Breast epithelium (tissue), 4 donors: ENCODE measurements around the gene SCAF11. TPM values are rescaled to one million over a fixed set of nuclear protein-coding genes. Genes with fewer than 3 reads are reported as not detected.

Source experiments
- DNase-seq, 2 donors: peaks; one replicate each; pipeline ENCODE4 v3.0.0-alpha.2; 2019; ENCODE audit warnings: low spot score in 2 of 2
- H3K27ac ChIP-seq, 2 donors: fragments of 200-600 bp; sonication (generic) in 1 of 2; one replicate each; pipeline ENCODE4 v1.5.1; 2016 to 2019; ENCODE audit warnings: mild to moderate bottlenecking in 1 of 2
- H3K27me3 ChIP-seq, 2 donors: fragments of 200-600 bp; sonication (generic) in 1 of 2; one replicate each; pipeline versions ENCODE4 v1.5.1 to v1.6.0; 2017 to 2019; ENCODE audit warnings: control low read depth in 1 of 2, mild to moderate bottlenecking in 1 of 2
- H3K36me3 ChIP-seq: fragments of 200-600 bp; one replicate; pipeline ENCODE4 v1.5.1; 2019
- H3K4me1 ChIP-seq, 2 donors: fragments of 200-600 bp; sonication (generic); one replicate each; pipeline ENCODE4 v1.5.1; 2016 to 2019; ENCODE audit warnings: control low read depth in 1 of 2
- H3K4me3 ChIP-seq, 3 donors: fragments of 200-600 bp; sonication (generic); 1 replicate in 2 of 3; 2 replicates in 1 of 3; pipeline ENCODE4 v1.5.1; 2016 to 2019; ENCODE audit warnings: mild to moderate bottlenecking in 3 of 3, moderate library complexity in 2 of 3
- H3K9me3 ChIP-seq, 2 donors: fragments of 200-600 bp; sonication (generic) in 1 of 2; one replicate each; pipeline ENCODE4 v1.5.1; 2016 to 2019; ENCODE audit warnings: control low read depth in 1 of 2
- POLR2A ChIP-seq: fragments of 450-650 bp; IDR thresholded peaks from one replicate; pipeline ENCODE4 v1.6.1; 2016; ENCODE audit warnings: antibody characterized with exemption, mild to moderate bottlenecking, moderate library complexity
- POLR2AphosphoS5 ChIP-seq, 3 donors: sonication (generic); formaldehyde crosslinking; IDR thresholded peaks; one replicate each; pipeline ENCODE4 v1.6.1; 2017; ENCODE audit warnings: antibody characterized with exemption in 3 of 3
- intact Hi-C: fragments of 100-400 bp; cut with DNase I; formaldehyde crosslinking; loops from one replicate; pipeline ENCODE4 v1.15.1; 2023; ENCODE audit warnings: low total_unique reads
- total RNA-seq, 3 donors: library from RNA; depleted of rRNA; stranded (reverse); fragments of >200 nt; gene quantifications; one replicate each; pipeline ENCODE4 v1.1.0, GENCODE V29; 2016
- TF ChIP-seq, protein P1 (sequence below), 3 donors: fragments of 450-650 bp; IDR thresholded peaks; one replicate each; pipeline ENCODE4 v1.5.1; 2016 to 2017; ENCODE audit warnings: antibody characterized with exemption in 3 of 3, mild to moderate bottlenecking in 3 of 3, moderate library complexity in 3 of 3

Gene SCAF11
- total RNA-seq, 3 donors from 2014 or later: 141 to 195 (median 177) TPM

DNA sequence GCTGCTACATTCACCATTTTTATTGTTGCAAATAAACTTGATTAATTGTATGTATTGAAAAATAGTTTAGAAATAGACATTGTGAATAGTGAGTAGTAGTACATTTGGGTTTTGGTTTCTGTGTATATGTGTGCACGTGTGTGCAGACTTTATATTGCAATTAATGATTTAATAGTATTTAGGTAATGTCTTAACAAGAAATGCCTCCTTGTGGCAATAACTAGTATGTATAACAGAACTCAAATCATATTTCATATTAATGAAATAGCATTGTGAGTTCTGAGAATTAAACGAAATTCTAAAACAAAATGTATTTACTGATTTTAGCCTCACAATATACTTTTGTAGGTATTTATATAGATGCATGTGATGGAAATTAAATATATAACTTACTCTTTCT is 100.1 kb downstream of the SCAF11 start:
- DNase-seq: no peak
- Histone ChIP-seq H3K9me3 (no peaks in the 10 kb centered on the region), H3K27me3 (no peaks in the 10 kb centered on the region), H3K4me3 (no peak overlapping the region), H3K4me1 (no peaks in the 10 kb centered on the region), H3K36me3 (no peaks in the 10 kb centered on the region), H3K27ac (no peak overlapping the region)
- intact Hi-C loops: loop anchor here (5.0 kb wide), 1 partner anchor 58 kb away; no protein-coding TSS in a partner anchor
- no peak for TF ChIP-seq POLR2AphosphoS5 (IDR thresholded peaks at IDR 0.05)
- TF ChIP-seq POLR2A: no peak
- TF ChIP-seq, protein P1, sequence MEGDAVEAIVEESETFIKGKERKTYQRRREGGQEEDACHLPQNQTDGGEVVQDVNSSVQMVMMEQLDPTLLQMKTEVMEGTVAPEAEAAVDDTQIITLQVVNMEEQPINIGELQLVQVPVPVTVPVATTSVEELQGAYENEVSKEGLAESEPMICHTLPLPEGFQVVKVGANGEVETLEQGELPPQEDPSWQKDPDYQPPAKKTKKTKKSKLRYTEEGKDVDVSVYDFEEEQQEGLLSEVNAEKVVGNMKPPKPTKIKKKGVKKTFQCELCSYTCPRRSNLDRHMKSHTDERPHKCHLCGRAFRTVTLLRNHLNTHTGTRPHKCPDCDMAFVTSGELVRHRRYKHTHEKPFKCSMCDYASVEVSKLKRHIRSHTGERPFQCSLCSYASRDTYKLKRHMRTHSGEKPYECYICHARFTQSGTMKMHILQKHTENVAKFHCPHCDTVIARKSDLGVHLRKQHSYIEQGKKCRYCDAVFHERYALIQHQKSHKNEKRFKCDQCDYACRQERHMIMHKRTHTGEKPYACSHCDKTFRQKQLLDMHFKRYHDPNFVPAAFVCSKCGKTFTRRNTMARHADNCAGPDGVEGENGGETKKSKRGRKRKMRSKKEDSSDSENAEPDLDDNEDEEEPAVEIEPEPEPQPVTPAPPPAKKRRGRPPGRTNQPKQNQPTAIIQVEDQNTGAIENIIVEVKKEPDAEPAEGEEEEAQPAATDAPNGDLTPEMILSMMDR (IDR thresholded peaks at IDR 0.05): no peak

DNA sequence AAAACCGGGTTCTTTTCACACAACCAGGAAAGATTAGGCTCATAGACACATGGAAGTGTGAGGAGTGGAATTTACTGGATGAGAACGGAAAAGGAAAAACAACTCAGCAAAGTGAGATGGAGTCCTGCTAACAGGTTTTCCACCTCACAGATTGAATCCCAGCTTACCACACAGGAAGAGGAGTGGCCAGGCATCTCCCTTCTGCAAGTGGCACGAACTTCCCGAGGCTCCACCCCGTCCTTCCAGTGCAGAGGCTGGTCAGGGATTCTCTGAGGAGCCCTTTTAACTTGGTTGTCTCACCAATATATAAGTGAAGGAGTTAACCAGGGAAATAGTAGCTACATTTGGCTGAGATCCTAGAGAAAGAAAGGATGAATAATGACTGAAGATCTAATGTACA is 102.8 kb downstream of the SCAF11 start:
- DNase-seq: no peak
- Histone ChIP-seq H3K4me3 (no peak overlapping the region), H3K27ac (no peak overlapping the region), H3K36me3 (no peaks in the 10 kb centered on the region), H3K4me1 (no peaks in the 10 kb centered on the region), H3K27me3 (no peaks in the 10 kb centered on the region), H3K9me3 (no peaks in the 10 kb centered on the region)
- TF ChIP-seq, protein P1 (IDR thresholded peaks at IDR 0.05): no peak
- TF ChIP-seq POLR2AphosphoS5 (IDR thresholded peaks at IDR 0.05): no peak
- TF ChIP-seq POLR2A: no peak
- intact Hi-C loops: no loop called here

DNA sequence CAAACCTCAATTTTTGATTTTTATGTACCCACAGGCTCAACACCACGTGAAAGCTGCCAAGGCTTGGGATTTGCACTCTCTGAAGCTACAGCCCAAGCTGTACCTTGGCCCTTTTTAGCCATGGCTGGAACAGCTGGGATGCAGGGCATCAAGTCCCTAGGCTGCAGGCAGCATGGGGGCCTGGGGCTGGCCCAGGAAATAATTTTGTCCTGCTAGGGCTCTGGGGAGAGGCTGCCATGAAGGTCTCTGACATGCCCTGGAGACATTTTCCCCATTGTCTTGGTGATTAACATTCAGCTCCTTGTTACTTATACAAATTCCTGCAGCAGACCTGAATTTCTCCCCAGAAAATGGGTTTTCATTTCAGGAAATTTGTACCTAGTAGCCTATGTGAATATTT is 103.7 kb downstream of the SCAF11 start:
- Histone ChIP-seq H3K4me3 (no peak overlapping the region), H3K4me1 (no peaks in the 10 kb centered on the region), H3K36me3 (no peaks in the 10 kb centered on the region), H3K27me3 (no peaks in the 10 kb centered on the region), H3K27ac (no peak overlapping the region), H3K9me3 (no peaks in the 10 kb centered on the region)
- TF ChIP-seq, protein P1 (IDR thresholded peaks at IDR 0.05): no peak
- TF ChIP-seq POLR2AphosphoS5 (IDR thresholded peaks at IDR 0.05): no peak
- no peak for TF ChIP-seq POLR2A
- DNase-seq: no peak
- intact Hi-C loops: no loop called here

DNA sequence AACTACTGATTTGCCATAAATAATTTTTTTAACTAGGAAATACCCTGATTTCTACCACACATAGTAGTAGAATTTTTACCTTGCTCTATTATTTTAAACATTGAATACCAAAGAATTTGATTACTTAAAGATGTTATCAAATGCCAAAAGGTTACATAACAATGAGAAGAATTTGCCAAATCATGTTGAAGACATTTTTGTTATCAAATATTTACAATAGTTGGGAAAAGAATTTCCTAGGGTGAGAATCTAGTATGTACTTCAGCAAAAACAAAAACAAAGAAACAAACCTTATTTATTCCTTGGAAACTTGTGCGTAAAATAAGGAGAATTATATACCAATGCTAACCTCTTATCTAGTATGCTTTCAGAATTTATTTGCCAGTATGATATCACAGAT is 107.2 kb downstream of the SCAF11 start:
- Histone ChIP-seq H3K36me3 (no peaks in the 10 kb centered on the region), H3K4me1 (no peaks in the 10 kb centered on the region), H3K9me3 (no peaks in the 10 kb centered on the region), H3K4me3 (no peak overlapping the region), H3K27ac (no peak overlapping the region), H3K27me3 (no peaks in the 10 kb centered on the region)
- TF ChIP-seq POLR2A (no peak), POLR2AphosphoS5 (IDR thresholded peaks at IDR 0.05) (no peak)
- TF ChIP-seq, protein P1 (IDR thresholded peaks at IDR 0.05): no peak
- intact Hi-C loops: no loop called here
- DNase-seq: no peak

DNA sequence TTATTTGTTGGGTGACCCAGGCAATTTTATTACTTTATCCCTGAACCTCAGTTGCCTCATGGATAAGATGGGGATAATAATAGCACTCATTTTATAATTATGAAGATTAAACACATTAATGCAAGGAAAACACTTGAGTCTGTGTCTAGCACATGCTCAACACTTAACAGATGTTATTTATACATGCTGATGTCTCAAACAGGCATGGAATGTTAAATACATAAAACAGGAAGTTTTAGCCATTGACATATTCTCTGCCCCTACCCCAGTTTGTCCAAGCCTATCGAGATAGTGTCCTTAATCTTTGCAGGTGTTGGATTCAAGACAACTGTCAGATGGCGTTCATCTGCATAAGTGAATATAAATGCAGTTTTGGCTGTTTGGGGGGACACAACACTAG is 109.8 kb downstream of the SCAF11 start:
- no peaks in the 10 kb centered on the region for H3K27me3 ChIP-seq
- H3K36me3 ChIP-seq: no peaks in the 10 kb centered on the region
- no peak overlapping the region for H3K4me3 ChIP-seq
- no peak overlapping the region for H3K27ac ChIP-seq
- intact Hi-C loops: no loop called here
- DNase-seq: no peak
- no peaks in the 10 kb centered on the region for H3K4me1 ChIP-seq
- H3K9me3 ChIP-seq: no peaks in the 10 kb centered on the region
- TF ChIP-seq POLR2A: no peak
- TF ChIP-seq, protein P1 (IDR thresholded peaks at IDR 0.05): no peak
- TF ChIP-seq POLR2AphosphoS5 (IDR thresholded peaks at IDR 0.05): no peak
